Stimulated activated CD4-positive, alpha-beta T cell treated with anti-CD3 and anti-CD28 coated beads, Interleukin-12 subunit alpha, Interleukin-12 subunit beta, amount 100 ng/mL, for 48 hours (primary cell): ENCODE results near the gene IQCE.
"Not testable (repeated sequence)": the region's sequence is repeated elsewhere in the genome, so short reads cannot be mapped to it uniquely, and the experiment has no call there.

Experiments used
- DNase-seq, 3 donors: peaks; one replicate each; pipeline ENCODE4 v3.0.0-alpha.2; 2020; ENCODE audit warnings: low read depth in 2 of 3, low spot score in 1 of 3

Gene IQCE

GRCh38 chr7:2531796-2532110 lies 27.0 kb upstream of the IQCE start:
- not testable (repeated sequence) for DNase-seq

GRCh38 chr7:2532199-2532772 lies 26.5 kb upstream of the IQCE start:
- DNase-seq, result not testable (repeated sequence)

- DNase-seq, result not testable (repeated sequence)
Measured at GRCh38 chr7:2532816-2533215, 26.0 kb upstream of the IQCE start.

- DNase-seq, result not testable (repeated sequence)
Measured at GRCh38 chr7:2533566-2533965, 25.2 kb upstream of the IQCE start.

- not testable (repeated sequence) for DNase-seq
Measured at GRCh38 chr7:2534214-2534613, 24.6 kb upstream of the IQCE start.

- DNase-seq, result not testable (repeated sequence)
Measured at GRCh38 chr7:2535872-2536627, 22.7 kb upstream of the IQCE start.

GRCh38 chr7:2537981-2538851 lies 20.6 kb upstream of the IQCE start:
- no peak for DNase-seq

- DNase-seq, result no peak
Measured at GRCh38 chr7:2539031-2539911, 19.5 kb upstream of the IQCE start.

GRCh38 chr7:2540133-2540532 lies 18.6 kb upstream of the IQCE start:
- no peak for DNase-seq

GRCh38 chr7:2540641-2541051 lies 18.1 kb upstream of the IQCE start:
- DNase-seq, result no peak

GRCh38 chr7:2541291-2542010 lies 17.3 kb upstream of the IQCE start:
- no peak for DNase-seq

- no peak for DNase-seq
Measured at GRCh38 chr7:2542011-2542915, 16.5 kb upstream of the IQCE start.

GRCh38 chr7:2542916-2543871 lies 15.6 kb upstream of the IQCE start:
- no peak for DNase-seq

- no peak for DNase-seq
Measured at GRCh38 chr7:2544541-2545188, 14.1 kb upstream of the IQCE start.

GRCh38 chr7:2545746-2546425 lies 12.9 kb upstream of the IQCE start:
- no peak for DNase-seq

- no peak for DNase-seq
Measured at GRCh38 chr7:2546776-2547586, 11.8 kb upstream of the IQCE start.
